Upper lobe of left lung (tissue), 4 donors: ENCODE results near the gene ZNF280D.

Experiments
- CTCF ChIP-seq, 6 experiments: fragments of 450-650 bp in 4 of 6; fragments of 200-600 bp in 2 of 6; sonication (generic) in 2 of 6; IDR thresholded peaks; one replicate each; pipeline ENCODE4 v1.5.1; 2016 to 2019; ENCODE audit warnings: antibody characterized with exemption in 6 of 6
- POLR2A ChIP-seq, 4 donors: fragments of 450-650 bp; IDR thresholded peaks; one replicate each; pipeline ENCODE4 v1.5.1; 2016 to 2017; ENCODE audit warnings: antibody characterized with exemption in 4 of 4, mild to moderate bottlenecking in 2 of 4
- POLR2AphosphoS5 ChIP-seq, 2 donors: sonication (generic); formaldehyde crosslinking; IDR thresholded peaks; one replicate each; pipeline ENCODE4 v1.5.1; 2017; ENCODE audit warnings: antibody characterized with exemption in 2 of 2

GRCh38 chr15:56735589-56735988, 2.3 kb upstream of the ZNF280D start:
- no peak for TF ChIP-seq CTCF (IDR thresholded peaks at IDR 0.05)
- no peak for TF ChIP-seq POLR2AphosphoS5 (IDR thresholded peaks at IDR 0.05)
- no peak for TF ChIP-seq POLR2A (IDR thresholded peaks at IDR 0.05)
